Urothelium cell line (cell line): ENCODE measurements around the gene KCNH4.

Experiments
- DNase-seq: peaks from one replicate; pipeline ENCODE4 v3.0.0; 2011; ENCODE audit warnings: low spot score, mixed read lengths
- FAIRE-seq: peaks from 2 replicates; lab custom pipeline; 2011; peaks lifted over from hg19 to GRCh38; lab: Jason Lieb, UNC

The KCNH4 gene

GRCh38 chr17:42120161-42120769, 60.7 kb downstream of the KCNH4 start:
- DNase-seq: no peak
- FAIRE-seq: no peak

GRCh38 chr17:42119301-42119700, 61.6 kb downstream of the KCNH4 start:
- FAIRE-seq: no peak

GRCh38 chr17:42118545-42118944, 62.4 kb downstream of the KCNH4 start:
- DNase-seq: peak; percentile 53

More at GRCh38 chr17:42119301-42119700, 61.6 kb downstream of the KCNH4 start:
- DNase-seq: no peak

GRCh38 chr17:42118126-42118510, 62.8 kb downstream of the KCNH4 start:
- FAIRE-seq (no peak), DNase-seq (no peak)

More at GRCh38 chr17:42118545-42118944, 62.4 kb downstream of the KCNH4 start:
- FAIRE-seq: peak; percentile 73

GRCh38 chr17:42117397-42118125, 63.4 kb downstream of the KCNH4 start:
- DNase-seq (no peak), FAIRE-seq (no peak)

GRCh38 chr17:42116705-42117396, 64.1 kb downstream of the KCNH4 start:
- DNase-seq: peak; percentile 79
- peak; percentile 92 for FAIRE-seq

GRCh38 chr17:42114118-42114517, 66.8 kb downstream of the KCNH4 start:
- FAIRE-seq: no peak
- DNase-seq: no peak

- DNase-seq: no peak
- FAIRE-seq: no peak
Measured at GRCh38 chr17:42113293-42114069, 67.5 kb downstream of the KCNH4 start.

GRCh38 chr17:42112552-42113176, 68.3 kb downstream of the KCNH4 start, which contains the start of gene DHX58:
Gene DHX58, minus strand, starts transcription at chr17:42112714. Its CDS starts 822 bp downstream, at chr17:42111892.
- no peak for FAIRE-seq
- no peak for DNase-seq

- FAIRE-seq: no peak
- DNase-seq: no peak
Measured at GRCh38 chr17:42111871-42112551, 68.9 kb downstream of the KCNH4 start.

GRCh38 chr17:42111265-42111636, 69.7 kb downstream of the KCNH4 start:
- no peak for FAIRE-seq
- no peak for DNase-seq

GRCh38 chr17:42110301-42111264, 70.4 kb downstream of the KCNH4 start:
- FAIRE-seq: no peak
- no peak for DNase-seq

- DNase-seq: no peak
- no peak for FAIRE-seq
Measured at GRCh38 chr17:42109086-42109485, 71.9 kb downstream of the KCNH4 start.

GRCh38 chr17:42107597-42108576, 73.1 kb downstream of the KCNH4 start:
- no peak for FAIRE-seq

GRCh38 chr17:42107124-42107523, 73.8 kb downstream of the KCNH4 start:
- no peak for DNase-seq
- FAIRE-seq: no peak

More at GRCh38 chr17:42107597-42108576, 73.1 kb downstream of the KCNH4 start:
- DNase-seq: peak; percentile 58
